Suprapubic skin (tissue), 3 donors: ENCODE measurements around the gene NCAM2.

Experiments
- CTCF ChIP-seq, 2 donors: fragments of 200-600 bp in 1 of 2; fragments of 450-650 bp in 1 of 2; sonication (generic) in 1 of 2; IDR thresholded peaks; one replicate each; pipeline ENCODE4 v1.5.1; 2016 to 2019; ENCODE audit warnings: antibody characterized with exemption in 2 of 2, mild to moderate bottlenecking in 1 of 2, moderate library complexity in 1 of 2
- EP300 ChIP-seq: sonication (generic); formaldehyde crosslinking; IDR thresholded peaks from one replicate; pipeline ENCODE4 v1.6.1; 2017; ENCODE audit warnings: antibody characterized with exemption
- POLR2A ChIP-seq, 2 donors: fragments of 450-650 bp; IDR thresholded peaks; one replicate each; pipeline ENCODE4 v1.6.1; 2017; ENCODE audit warnings: antibody characterized with exemption in 2 of 2, mild to moderate bottlenecking in 2 of 2, moderate library complexity in 2 of 2

DNA sequence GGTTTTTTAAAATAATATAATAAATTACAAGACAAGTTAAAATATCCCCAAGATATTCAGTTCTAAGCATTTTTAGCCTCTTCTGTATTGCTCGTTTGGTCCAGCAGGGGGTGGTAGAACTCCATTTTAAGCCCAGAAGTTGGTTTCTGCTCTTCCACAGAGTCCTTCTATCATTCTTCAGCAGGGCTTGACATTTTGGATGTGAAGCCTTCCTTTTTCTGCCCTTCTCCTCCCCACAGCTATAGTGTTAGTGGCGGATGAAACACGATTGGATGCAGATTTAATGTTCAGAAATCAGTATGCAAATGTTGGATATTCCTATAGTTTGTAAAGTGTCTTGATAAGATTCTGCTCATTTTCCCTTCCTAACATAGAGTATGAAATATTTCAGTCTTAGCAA lies 1.4 kb downstream of the NCAM2 start:
- peak; percentile 48 to 52 for TF ChIP-seq CTCF (IDR thresholded peaks at IDR 0.05)
- TF ChIP-seq EP300 = no peak
- no peak for TF ChIP-seq POLR2A (IDR thresholded peaks at IDR 0.05)
